Ammon's horn (tissue), 1 donor: ENCODE data around the gene CCBE1.

ENCODE experiments used
- DNase-seq: peaks from one replicate; pipeline ENCODE4 v3.0.0-alpha.2; 2016; ENCODE audit warnings: low spot score

The CCBE1 gene

GRCh38 chr18:59454909-59455727, 242.1 kb downstream of the CCBE1 start:
- DNase-seq = no peak

- DNase-seq = no peak
Measured at GRCh38 chr18:59453468-59453961, 243.7 kb downstream of the CCBE1 start.

GRCh38 chr18:59451963-59452362, 245.3 kb downstream of the CCBE1 start:
- no peak for DNase-seq

GRCh38 chr18:59451073-59451472, 246.2 kb downstream of the CCBE1 start:
- no peak for DNase-seq

- DNase-seq = no peak
Measured at GRCh38 chr18:59448546-59448945, 248.7 kb downstream of the CCBE1 start.

GRCh38 chr18:59446012-59446411, 251.2 kb downstream of the CCBE1 start:
- no peak for DNase-seq

- DNase-seq = no peak
Measured at GRCh38 chr18:59437851-59438569, 259.2 kb downstream of the CCBE1 start.

GRCh38 chr18:59432803-59433597, 264.2 kb downstream of the CCBE1 start:
- no peak for DNase-seq

- DNase-seq = no peak
Measured at GRCh38 chr18:59431131-59431530, 266.1 kb downstream of the CCBE1 start.

GRCh38 chr18:59429608-59430007, 267.6 kb downstream of the CCBE1 start:
- DNase-seq = no peak

- DNase-seq = peak; percentile 7
Measured at GRCh38 chr18:59428018-59428417, 269.2 kb downstream of the CCBE1 start.

GRCh38 chr18:59426855-59427254, 270.4 kb downstream of the CCBE1 start:
- no peak for DNase-seq

GRCh38 chr18:59423259-59423658, 274.0 kb downstream of the CCBE1 start:
- no peak for DNase-seq

- DNase-seq = no peak
Measured at GRCh38 chr18:59420244-59420643, 277.0 kb downstream of the CCBE1 start.

GRCh38 chr18:59419386-59419785, 277.8 kb downstream of the CCBE1 start:
- DNase-seq = no peak

GRCh38 chr18:59416818-59417217, 280.4 kb downstream of the CCBE1 start:
- DNase-seq = no peak

GRCh38 chr18:59414111-59414653, 283.0 kb downstream of the CCBE1 start:
- DNase-seq = peak; percentile 9

GRCh38 chr18:59402432-59403090, 294.7 kb downstream of the CCBE1 start:
- peak; percentile 84 for DNase-seq

GRCh38 chr18:59400407-59400806, 296.8 kb downstream of the CCBE1 start:
- no peak for DNase-seq

- DNase-seq = no peak
Measured at GRCh38 chr18:59395226-59396175, 301.7 kb downstream of the CCBE1 start.
